NB4 (cell line): Measurements from ENCODE around the gene TMEM200C.

Source experiments
- DNase-seq: peaks from one replicate; pipeline ENCODE4 v3.0.0; 2010; ENCODE audit warnings: low read depth
- H3K4me3 ChIP-seq: one replicate; pipeline ENCODE4 v1.5.1; 2011; ENCODE audit warnings: mild to moderate bottlenecking, low read depth, low read length, moderate library complexity
- MAX ChIP-seq: IDR thresholded peaks from 2 replicates; pipeline ENCODE4 v1.6.1; 2011; ENCODE audit warnings: low read depth, low read length
- POLR2A ChIP-seq: IDR thresholded peaks from 2 replicates; pipeline ENCODE4 v1.6.1; 2011; ENCODE audit warnings: mild to moderate bottlenecking; ENCODE audit not compliant: insufficient read length; ENCODE audit errors: extremely low read depth

TMEM200C gene

GRCh38 chr18:5839102-5839501 is 56.2 kb downstream of the TMEM200C start:
- DNase-seq, result no peak
- TF ChIP-seq POLR2A (no peak), MAX (no peak)
- H3K4me3 ChIP-seq, result no peak overlapping the region
